Brain microvascular endothelial cell (primary cell): ENCODE results near the gene LRFN2.

Experiments
- DNase-seq: peaks from one replicate; pipeline ENCODE4 v3.0.0-alpha.2; 2020
- H3K27ac ChIP-seq: fragments of 250-450 bp; sonication (Bioruptor Pico); 2 replicates; pipeline ENCODE4 v1.5.1; 2020; ENCODE audit warnings: mild to moderate bottlenecking, moderate library complexity
- H3K27me3 ChIP-seq: fragments of 250-450 bp; sonication (Bioruptor Pico); replicated peaks from 2 replicates; pipeline ENCODE4 v1.5.1; 2020; ENCODE audit warnings: mild to moderate bottlenecking
- H3K36me3 ChIP-seq: fragments of 250-450 bp; sonication (Bioruptor Pico); replicated peaks from 2 replicates; pipeline ENCODE4 v1.5.1; 2020; ENCODE audit warnings: mild to moderate bottlenecking
- H3K4me3 ChIP-seq: 2 replicates; pipeline ENCODE4 v1.5.1; 2011; ENCODE audit warnings: low read depth, mild to moderate bottlenecking, control low read depth, low read length, moderate library complexity
- CTCF ChIP-seq: IDR thresholded peaks from 2 replicates; pipeline ENCODE4 v1.5.1; 2011; ENCODE audit warnings: low read depth, mild to moderate bottlenecking, moderate library complexity, low read length, control low read depth, inconsistent platforms; ENCODE audit errors: missing control alignments
- in situ Hi-C: cut with HindIII; loops from 2 replicates; pipeline ENCODE4 v1.10.0; 2017; ENCODE audit warnings: low sequenced_read_pairs, low pct_ligation_motif_present

The LRFN2 gene

GRCh38 chr6:40427196-40427595 is 160.0 kb downstream of the LRFN2 start:
- Histone ChIP-seq H3K27ac (no peak overlapping the region), H3K4me3 (no peak overlapping the region), H3K27me3 (no peaks in the 10 kb centered on the region), H3K36me3 (no peaks in the 10 kb centered on the region)
- in situ Hi-C loops = no loop called here
- DNase-seq = no peak
- TF ChIP-seq CTCF = no peak

GRCh38 chr6:40426346-40427066 is 160.7 kb downstream of the LRFN2 start:
- DNase-seq = no peak
- H3K27ac ChIP-seq = no peak overlapping the region
- H3K4me3 ChIP-seq = no peak overlapping the region
- TF ChIP-seq CTCF = no peak
- in situ Hi-C loops = no loop called here
- H3K27me3 ChIP-seq = no peaks in the 10 kb centered on the region
- no peaks in the 10 kb centered on the region for H3K36me3 ChIP-seq

GRCh38 chr6:40425192-40425919 is 161.8 kb downstream of the LRFN2 start:
- in situ Hi-C loops = no loop called here
- TF ChIP-seq CTCF = no peak
- no peak for DNase-seq
- H3K27me3 ChIP-seq = no peaks in the 10 kb centered on the region
- H3K27ac ChIP-seq = no peak overlapping the region
- no peak overlapping the region for H3K4me3 ChIP-seq
- no peaks in the 10 kb centered on the region for H3K36me3 ChIP-seq

- in situ Hi-C loops = no loop called here
- TF ChIP-seq CTCF = no peak
- DNase-seq = no peak
- no peak overlapping the region for H3K27ac ChIP-seq
- H3K27me3 ChIP-seq = no peaks in the 10 kb centered on the region
- no peaks in the 10 kb centered on the region for H3K36me3 ChIP-seq
- H3K4me3 ChIP-seq = no peak overlapping the region
Measured at GRCh38 chr6:40422046-40422445, 165.1 kb downstream of the LRFN2 start.

- Histone ChIP-seq H3K4me3 (no peak overlapping the region), H3K27me3 (no peaks in the 10 kb centered on the region), H3K36me3 (no peaks in the 10 kb centered on the region), H3K27ac (no peak overlapping the region)
- in situ Hi-C loops = no loop called here
- no peak for DNase-seq
- no peak for TF ChIP-seq CTCF
Measured at GRCh38 chr6:40419946-40420728, 167.0 kb downstream of the LRFN2 start.
